ENCODE data around the gene SP140.

The SP140 gene

GRCh38 chr2:230267059-230267458 is 41.5 kb downstream of the SP140 start:
- Histone ChIP-seq H3K4me1 (ENCODE audit: control insufficient read depth, insufficient read depth, low read length) (no peaks in the 10 kb centered on the region), H3K27ac (ENCODE audit: extremely low read depth, low read depth, low read length) (no peak overlapping the region), H3K36me3 (ENCODE audit: control insufficient read depth in 2 of 2, insufficient read depth in 1 of 2, low read length in 2 of 2) (no peaks in the 10 kb centered on the region), H3K9me3 (ENCODE audit: control insufficient read depth, insufficient read depth, low read depth, low read length) (no peaks in the 10 kb centered on the region), H3K4me3 (ENCODE audit: low read depth, low read length) (no peak overlapping the region)
- POLR2A ChIA-PET: no interaction called here
- TF ChIP-seq MYNN (tag by site-specific recombination; IDR thresholded peaks at IDR 0.05; ENCODE audit: borderline replicate concordance): no peak
- TF ChIP-seq ZBTB1 (tag by site-specific recombination; IDR thresholded peaks at IDR 0.05): no peak
- no peak for TF ChIP-seq ZBTB49 (tag by site-specific recombination; IDR thresholded peaks at IDR 0.05; ENCODE audit: low read depth)
- no peak for TF ChIP-seq ZNF10 (tag by site-specific recombination; IDR thresholded peaks at IDR 0.05)
- no peak for TF ChIP-seq IKZF3 (tag by site-specific recombination; IDR thresholded peaks at IDR 0.05)
- TF ChIP-seq KLF8 (tag by site-specific recombination; IDR thresholded peaks at IDR 0.05): no peak
- no peak for TF ChIP-seq KLF16 (tag by site-specific recombination; IDR thresholded peaks at IDR 0.05)
- no peak for TF ChIP-seq GLIS1 (tag by site-specific recombination; IDR thresholded peaks at IDR 0.05)
- no peak for TF ChIP-seq ZNF626 (tag by site-specific recombination; IDR thresholded peaks at IDR 0.05)
- no peak for TF ChIP-seq ATF2 (tag by site-specific recombination; IDR thresholded peaks at IDR 0.05; ENCODE audit: low read depth)
- no peak for TF ChIP-seq ZNF239 (tag by site-specific recombination; IDR thresholded peaks at IDR 0.05)
- no peak for TF ChIP-seq PRDM10 (tag by site-specific recombination; IDR thresholded peaks at IDR 0.05)
- no peak for TF ChIP-seq ZNF140 (tag by site-specific recombination; IDR thresholded peaks at IDR 0.05)
- CTCF ChIA-PET: interaction anchor here (1.7 kb wide), 1 partner anchor 107 kb away, joined by 5 read pairs; no protein-coding TSS in a partner anchor

GRCh38 chr2:230267556-230267955 is 42.0 kb downstream of the SP140 start:
- Histone ChIP-seq H3K4me1 (ENCODE audit: control insufficient read depth, insufficient read depth, low read length) (no peaks in the 10 kb centered on the region), H3K27ac (ENCODE audit: extremely low read depth, low read depth, low read length) (no peak overlapping the region), H3K9me3 (ENCODE audit: control insufficient read depth, insufficient read depth, low read depth, low read length) (no peaks in the 10 kb centered on the region), H3K4me3 (ENCODE audit: low read depth, low read length) (no peak overlapping the region), H3K36me3 (ENCODE audit: control insufficient read depth in 2 of 2, insufficient read depth in 1 of 2, low read length in 2 of 2) (no peaks in the 10 kb centered on the region)
- ChIA-PET POLR2A (interaction anchor here (0.7 kb wide), 1 partner anchor 30 kb away, joined by 6 read pairs; no protein-coding TSS in a partner anchor), CTCF (interaction anchor here (1.7 kb wide), 1 partner anchor 108 kb away, joined by 5 read pairs; no protein-coding TSS in a partner anchor)
- no peak for TF ChIP-seq GFI1B (tag by site-specific recombination; IDR thresholded peaks at IDR 0.05)
- no peak for TF ChIP-seq ZNF544 (tag by site-specific recombination; IDR thresholded peaks at IDR 0.05)
- TF ChIP-seq, protein P1, sequence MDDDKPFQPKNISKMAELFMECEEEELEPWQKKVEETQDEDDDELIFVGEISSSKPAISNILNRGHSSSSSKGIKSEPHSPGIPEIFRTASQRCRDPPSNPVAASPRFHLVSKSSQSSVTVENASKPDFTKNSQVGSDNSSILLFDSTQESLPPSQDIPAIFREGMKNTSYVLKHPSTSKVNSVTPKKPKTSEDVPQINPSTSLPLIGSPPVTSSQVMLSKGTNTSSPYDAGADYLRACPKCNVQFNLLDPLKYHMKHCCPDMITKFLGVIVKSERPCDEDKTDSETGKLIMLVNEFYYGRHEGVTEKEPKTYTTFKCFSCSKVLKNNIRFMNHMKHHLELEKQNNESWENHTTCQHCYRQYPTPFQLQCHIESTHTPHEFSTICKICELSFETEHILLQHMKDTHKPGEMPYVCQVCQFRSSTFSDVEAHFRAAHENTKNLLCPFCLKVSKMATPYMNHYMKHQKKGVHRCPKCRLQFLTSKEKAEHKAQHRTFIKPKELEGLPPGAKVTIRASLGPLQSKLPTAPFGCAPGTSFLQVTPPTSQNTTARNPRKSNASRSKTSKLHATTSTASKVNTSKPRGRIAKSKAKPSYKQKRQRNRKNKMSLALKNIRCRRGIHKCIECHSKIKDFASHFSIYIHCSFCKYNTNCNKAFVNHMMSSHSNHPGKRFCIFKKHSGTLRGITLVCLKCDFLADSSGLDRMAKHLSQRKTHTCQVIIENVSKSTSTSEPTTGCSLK (tag by site-specific recombination; IDR thresholded peaks at IDR 0.05): no peak
- no peak for TF ChIP-seq ZNF426 (tag by site-specific recombination; IDR thresholded peaks at IDR 0.05)
- no peak for TF ChIP-seq REST (tag by site-specific recombination; IDR thresholded peaks at IDR 0.05)
- no peak for TF ChIP-seq ZNF175 (tag by site-specific recombination; IDR thresholded peaks at IDR 0.05)
- no peak for TF ChIP-seq KLF9 (tag by site-specific recombination; IDR thresholded peaks at IDR 0.05; ENCODE audit: low read depth)
